Esophagus (tissue), 2 donors: Measurements from ENCODE around the gene SH3BP5L. TPM values are rescaled to one million over a fixed set of nuclear protein-coding genes. Genes with fewer than 3 reads are reported as not detected.

Source experiments
- H3K27ac ChIP-seq, 2 donors: one replicate each; pipeline ENCODE4 v1.5.1; 2013; ENCODE audit warnings: low read depth in 2 of 2, mild to moderate bottlenecking in 2 of 2, inconsistent platforms in 1 of 2, low read length in 1 of 2, moderate library complexity in 1 of 2
- H3K27me3 ChIP-seq, 2 donors: one replicate each; pipeline ENCODE4 v1.6.1; 2013; ENCODE audit warnings: low read length in 2 of 2, control low read depth in 1 of 2, mild to moderate bottlenecking in 1 of 2; ENCODE audit not compliant: insufficient read depth in 2 of 2, control insufficient read depth in 1 of 2
- H3K36me3 ChIP-seq, 2 donors: one replicate each; pipeline ENCODE4 v1.6.1; 2013; ENCODE audit warnings: low read length in 1 of 2; ENCODE audit not compliant: control insufficient read depth in 2 of 2, insufficient read depth in 2 of 2
- H3K4me1 ChIP-seq, 2 donors: one replicate each; pipeline ENCODE4 v1.6.1; 2013; ENCODE audit warnings: low read length in 1 of 2; ENCODE audit not compliant: control insufficient read depth in 2 of 2, insufficient read depth in 2 of 2
- H3K4me3 ChIP-seq, 2 donors: one replicate each; pipeline ENCODE4 v1.5.1; 2013; ENCODE audit warnings: low read length in 2 of 2, mild to moderate bottlenecking in 2 of 2, low read depth in 1 of 2, moderate library complexity in 1 of 2
- H3K9me3 ChIP-seq, 2 donors: one replicate each; pipeline ENCODE4 v1.6.1; 2013; ENCODE audit warnings: mild to moderate bottlenecking in 2 of 2, low read depth in 1 of 2, low read length in 1 of 2, moderate library complexity in 1 of 2; ENCODE audit not compliant: control insufficient read depth in 2 of 2, insufficient read depth in 1 of 2
- WGBS, 2 donors: extraction: QIAGEN DNeasy Blood & Tissue Kit; methylation state at CpG; one replicate each; pipeline ENCODE4 v1.1.7; 2013; 5-methylcytosine and 5-hydroxymethylcytosine counted together
- polyA plus RNA-seq, 2 donors: library from polyadenylated mRNA; stranded (reverse); fragments of 200-250 nt; gene quantifications; one replicate each; pipeline ENCODE4 v1.2.3, GENCODE V29; 2013
- donor health status: healthy with polysubstance abuse.
- donor health status: Bipolar disorder and iron deficiency.

Gene SH3BP5L
- polyA plus RNA-seq, 2 donors, result 18.2 to 34.3 TPM

DNA sequence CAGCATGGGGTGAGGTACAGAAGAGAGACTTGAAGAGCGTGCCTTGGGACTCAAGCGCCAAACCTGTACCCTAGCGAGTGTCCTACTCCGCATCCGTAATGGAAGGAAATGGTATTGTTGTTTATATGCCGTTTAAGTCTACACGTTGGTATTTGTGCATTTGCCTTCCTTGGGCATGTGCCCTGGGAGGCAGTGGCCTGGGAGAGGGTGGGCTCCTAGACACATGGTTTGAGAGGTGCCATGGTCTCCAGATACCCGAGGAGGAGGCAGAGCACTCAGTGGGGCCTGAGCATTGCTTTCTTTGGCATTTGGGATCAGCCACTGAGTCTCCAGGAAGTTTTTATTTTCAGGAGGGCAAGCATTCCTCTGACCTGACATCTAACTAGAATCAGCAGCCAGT is 18.8 kb upstream of the SH3BP5L start:
- H3K4me1 ChIP-seq, result peaks cover 6 to 7% of the 10 kb centered on the region in 2 donors
- no peak overlapping the region for H3K4me3 ChIP-seq
- H3K27ac ChIP-seq, result peak overlapping the region in 1 of 2 donors; percentile 10
- 63 to 73% methylated on average over 8 of the region's 8 CpGs for WGBS, 2 donors
- no peaks in the 10 kb centered on the region for H3K27me3 ChIP-seq
- H3K36me3 ChIP-seq, result peaks cover 16 to 30% of the 10 kb centered on the region in 2 donors
- no peaks in the 10 kb centered on the region for H3K9me3 ChIP-seq

- 73 to 80% methylated on average over 3 of the region's 3 CpGs for WGBS, 2 donors
- H3K27ac ChIP-seq, result peak overlapping the region in 1 of 2 donors; percentile 51
Observed at GRCh38 chr1:248843687-248844086, 18.0 kb upstream of the SH3BP5L start.

GRCh38 chr1:248842781-248843331 is 17.1 kb upstream of the SH3BP5L start:
- H3K4me1 ChIP-seq, result peaks cover 5 to 6% of the 10 kb centered on the region in 2 donors
- peaks cover 16 to 21% of the 10 kb centered on the region in 2 donors for H3K36me3 ChIP-seq
- H3K4me3 ChIP-seq, result no peak overlapping the region
- H3K9me3 ChIP-seq, result no peaks in the 10 kb centered on the region
- 54 to 76% methylated on average over 8 of the region's 8 CpGs for WGBS, 2 donors
- no peaks in the 10 kb centered on the region for H3K27me3 ChIP-seq
- peak overlapping the region; percentile 77 to 79 for H3K27ac ChIP-seq

More at GRCh38 chr1:248843687-248844086, 18.0 kb upstream of the SH3BP5L start:
- Histone ChIP-seq H3K9me3 (no peaks in the 10 kb centered on the region), H3K36me3 (peaks cover 16 to 29% of the 10 kb centered on the region in 2 donors), H3K27me3 (no peaks in the 10 kb centered on the region), H3K4me3 (no peak overlapping the region), H3K4me1 (peaks cover 6 to 7% of the 10 kb centered on the region in 2 donors)

DNA sequence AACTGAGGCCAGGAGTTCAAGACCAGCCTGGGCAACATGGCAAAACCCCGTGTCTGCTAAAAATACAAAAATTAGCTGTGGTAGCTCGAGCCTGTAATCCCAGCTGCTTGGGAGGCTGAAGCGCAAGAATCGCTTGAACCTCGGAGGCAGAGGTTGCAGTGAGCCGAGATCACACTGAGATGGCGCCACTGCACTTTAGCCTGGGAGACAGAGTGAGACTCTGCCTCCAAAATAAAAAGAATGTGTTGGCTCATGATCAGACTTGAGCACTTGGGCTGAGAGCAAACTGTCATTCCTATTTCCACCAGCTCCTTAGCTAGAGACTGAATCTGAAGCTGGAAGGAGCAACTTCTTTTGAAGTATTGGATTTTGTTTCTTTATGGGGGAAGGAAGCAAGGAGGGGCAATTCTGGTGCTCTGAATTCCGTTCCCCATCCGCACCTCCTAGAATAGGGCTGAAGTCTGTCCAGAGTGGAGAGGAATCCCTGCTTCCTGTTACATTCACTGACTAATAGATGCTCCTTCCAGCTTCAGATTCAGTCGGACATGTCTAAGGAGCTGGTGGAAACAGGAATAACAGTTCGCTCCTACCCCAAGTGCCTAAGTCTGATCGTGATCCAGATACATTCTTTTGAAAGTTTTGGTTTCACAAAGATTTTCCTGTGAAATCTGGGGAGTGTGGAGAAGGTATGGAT is 16.1 kb upstream of the SH3BP5L start:
- 39 to 45% methylated on average over 12 of the region's 12 CpGs for WGBS, 2 donors
- Histone ChIP-seq H3K4me3 (no peak overlapping the region), H3K9me3 (no peaks in the 10 kb centered on the region), H3K27me3 (no peaks in the 10 kb centered on the region), H3K27ac (peak overlapping the region; percentile 67 to 79), H3K4me1 (peaks cover 5 to 6% of the 10 kb centered on the region in 2 donors), H3K36me3 (peaks cover 11 to 16% of the 10 kb centered on the region in 2 donors)

DNA sequence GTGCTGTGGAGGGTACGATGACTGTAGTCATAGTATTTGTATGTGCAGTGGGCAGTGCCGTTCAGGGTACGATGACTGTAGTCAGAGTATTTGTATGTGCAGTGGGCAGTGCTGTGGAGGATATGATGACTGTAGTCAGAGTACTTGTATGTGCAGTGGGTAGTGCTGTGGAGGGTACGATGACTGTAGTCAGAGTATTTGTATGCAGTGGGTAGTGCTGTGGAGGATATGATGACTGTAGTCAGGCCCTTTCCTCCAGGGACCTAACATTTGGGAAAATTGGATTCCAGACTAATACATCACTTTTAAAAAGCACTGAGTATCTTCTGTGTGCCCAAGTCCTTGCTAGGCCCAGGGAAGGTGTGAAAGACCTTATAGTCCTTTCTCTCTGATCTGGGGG is 15.2 kb upstream of the SH3BP5L start:
- Histone ChIP-seq H3K4me3 (no peak overlapping the region), H3K36me3 (peaks cover 4 to 10% of the 10 kb centered on the region in 2 donors), H3K9me3 (no peaks in the 10 kb centered on the region), H3K27me3 (no peaks in the 10 kb centered on the region), H3K4me1 (peaks cover 5 to 6% of the 10 kb centered on the region in 2 donors), H3K27ac (no peak overlapping the region)
- WGBS, 2 donors, result 94 to 99% methylated on average over 4 of the region's 4 CpGs

DNA sequence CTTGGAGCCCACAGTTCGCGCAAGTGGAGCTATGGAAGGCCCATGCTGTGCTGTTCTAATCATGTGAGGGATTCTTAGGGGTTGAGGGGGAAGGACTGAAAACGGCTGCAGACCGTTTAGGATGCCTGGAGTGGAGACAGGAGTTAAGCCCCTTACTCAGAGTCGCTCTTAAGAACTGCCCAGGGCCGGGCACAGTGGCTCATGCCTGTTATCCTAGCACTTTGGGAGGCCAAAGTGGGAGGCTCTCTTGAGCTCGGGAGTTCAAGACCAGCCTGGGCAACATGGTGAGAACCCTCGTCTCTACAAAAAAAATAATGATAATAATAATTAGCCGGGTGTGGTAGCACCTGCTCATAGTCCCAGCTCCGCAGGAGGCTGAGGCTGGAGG is 13.4 kb upstream of the SH3BP5L start:
- WGBS, 2 donors, result 12 to 13% methylated on average over 10 of the region's 10 CpGs
- Histone ChIP-seq H3K36me3 (no peaks in the 10 kb centered on the region), H3K27ac (peak overlapping the region; percentile 100), H3K9me3 (no peaks in the 10 kb centered on the region), H3K4me3 (peak overlapping the region; percentile 78 to 84), H3K4me1 (peaks cover 5 to 6% of the 10 kb centered on the region in 2 donors), H3K27me3 (no peaks in the 10 kb centered on the region)

DNA sequence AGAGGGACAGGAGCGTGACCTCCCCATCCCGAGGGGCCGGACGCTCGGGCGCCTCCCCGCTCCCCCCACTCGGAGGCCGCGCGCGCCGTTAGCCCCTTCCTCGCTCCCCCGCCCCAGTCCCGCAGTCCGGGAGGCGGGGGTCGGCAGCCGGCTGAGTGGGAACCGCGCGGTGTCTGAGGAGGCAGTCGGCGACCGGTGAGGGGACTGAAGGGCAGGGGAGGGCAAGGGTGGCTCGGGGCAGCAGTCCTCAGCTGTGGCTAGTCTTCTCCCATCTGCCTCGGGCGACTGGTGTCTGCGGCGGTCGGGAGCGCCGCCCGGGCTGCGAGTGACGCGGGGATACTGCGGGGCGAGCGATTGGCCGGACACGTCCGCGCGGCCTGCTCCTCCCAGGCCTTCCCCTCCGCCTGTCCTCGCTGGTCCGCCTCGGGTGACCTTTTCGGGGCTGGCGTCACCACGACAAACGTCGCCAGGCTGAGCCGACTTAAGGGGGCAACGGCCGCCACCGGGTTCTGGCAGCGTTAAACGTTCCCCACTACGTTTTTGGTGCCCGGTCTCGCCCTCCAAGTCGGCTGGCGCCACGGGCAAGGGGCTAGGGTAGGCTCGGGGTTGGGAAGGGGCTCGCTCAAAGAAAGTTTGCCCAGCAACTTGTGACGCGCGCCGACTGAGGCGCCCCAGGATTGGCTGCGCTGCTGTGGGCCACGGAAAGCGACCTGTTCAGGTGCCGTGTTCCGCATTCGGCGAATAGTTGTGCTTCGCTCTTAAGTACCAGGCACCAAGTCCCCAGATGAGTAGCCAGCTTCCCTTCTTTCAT is 12.8 kb upstream of the SH3BP5L start:
- no peaks in the 10 kb centered on the region for H3K36me3 ChIP-seq
- H3K9me3 ChIP-seq, result no peaks in the 10 kb centered on the region
- H3K4me1 ChIP-seq, result peaks cover 5 to 6% of the 10 kb centered on the region in 2 donors
- H3K4me3 ChIP-seq, result peak overlapping the region; percentile 78 to 84
- H3K27ac ChIP-seq, result peak overlapping the region; percentile 100
- 0 to 1% methylated on average over 69 to 82 of the region's 82 CpGs for WGBS, 2 donors
- no peaks in the 10 kb centered on the region for H3K27me3 ChIP-seq

DNA sequence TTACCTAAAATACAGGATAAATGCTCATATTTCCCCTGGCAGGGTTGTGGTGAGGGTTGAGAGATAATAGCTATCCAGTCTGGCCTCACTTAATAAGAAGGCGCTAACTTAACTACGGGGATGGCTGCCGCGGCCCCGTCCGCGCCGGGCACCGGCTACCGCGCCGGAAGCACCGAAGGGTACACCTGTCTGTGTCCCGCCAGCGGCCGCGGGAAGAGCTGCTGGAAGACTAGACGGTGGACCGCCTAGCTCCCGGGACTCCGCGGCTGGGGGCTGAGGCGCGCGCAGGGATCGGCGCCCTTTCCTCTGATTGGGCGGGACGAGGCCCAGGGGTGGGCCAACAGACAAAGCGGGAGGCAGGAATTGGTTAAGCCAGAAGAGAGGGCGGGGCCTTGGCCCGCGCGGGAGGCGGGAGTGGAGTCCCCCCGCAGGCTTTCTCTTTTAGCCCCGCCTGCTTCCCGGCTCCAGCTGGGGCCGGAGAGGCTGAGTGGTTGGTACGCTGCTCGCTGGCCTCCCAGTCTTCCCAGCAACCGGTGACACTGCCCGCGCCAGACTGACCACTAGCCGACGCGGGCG is 12.2 kb upstream of the SH3BP5L start, which contains the start of gene ZNF672:
TSS of gene ZNF672 (plus strand) at position 444 of the 576 bp plus-strand sequence. CDS start 9,051 bp downstream, outside the sequence.
- Histone ChIP-seq H3K4me1 (peaks cover 4 to 6% of the 10 kb centered on the region in 2 donors), H3K4me3 (peak within 1 kb of the TSS; percentile 78 to 84), H3K9me3 (no peaks in the 10 kb centered on the region), H3K27me3 (no peaks in the 10 kb centered on the region), H3K27ac (peak within 1 kb of the TSS; percentile 100), H3K36me3 (no peaks in the 10 kb centered on the region)
- WGBS, 2 donors, result 0 to 1% methylated on average over 36 to 48 of the region's 48 CpGs
